Immature natural killer cell (primary cell): ENCODE data around the gene HSPG2. TPM values are rescaled to one million over a fixed set of nuclear protein-coding genes. Genes with fewer than 3 reads are reported as not detected.

Experiments used
- DNase-seq, 3 donors: peaks; one replicate each; pipeline ENCODE4 v3.0.0; 2022; ENCODE audit warnings: mixed read lengths in 1 of 3
- H3K27ac Mint-ChIP-seq, 6 donors: one replicate each; pipeline ENCODE4 v1.8.0; 2020; ENCODE audit warnings: mixed read lengths in 6 of 6, mild to moderate bottlenecking in 5 of 6, inconsistent platforms in 4 of 6, moderate library complexity in 3 of 6
- H3K27me3 Mint-ChIP-seq, 3 donors: one replicate each; pipeline ENCODE4 v1.8.0; 2020 to 2021; ENCODE audit warnings: low read depth in 3 of 3, mild to moderate bottlenecking in 3 of 3, mixed read lengths in 3 of 3, moderate library complexity in 3 of 3, inconsistent platforms in 1 of 3
- H3K36me3 Mint-ChIP-seq, 3 donors: one replicate each; pipeline ENCODE4 v1.8.0; 2020; ENCODE audit warnings: mixed read lengths in 3 of 3, inconsistent platforms in 2 of 3, mild to moderate bottlenecking in 2 of 3
- H3K4me1 Mint-ChIP-seq, 2 donors: one replicate each; pipeline ENCODE4 v1.8.0; 2020; ENCODE audit warnings: inconsistent platforms in 2 of 2, mild to moderate bottlenecking in 2 of 2, mixed read lengths in 2 of 2, moderate library complexity in 1 of 2
- H3K4me3 Mint-ChIP-seq, 5 donors: one replicate each; pipeline ENCODE4 v1.8.0; 2020; ENCODE audit warnings: mild to moderate bottlenecking in 5 of 5, mixed read lengths in 5 of 5, inconsistent platforms in 3 of 5, moderate library complexity in 3 of 5
- H3K9me3 Mint-ChIP-seq, 6 donors: one replicate each; pipeline ENCODE4 v1.8.0; 2020; ENCODE audit warnings: mild to moderate bottlenecking in 6 of 6, mixed read lengths in 6 of 6, inconsistent platforms in 4 of 6, moderate library complexity in 3 of 6
- polyA plus RNA-seq, 3 donors: library from polyadenylated mRNA; unstranded; fragments of 300-500 nt; fragmentation: Illumina TruSeq; gene quantifications; one replicate each; pipeline ENCODE4 v1.2.3, GENCODE V29; 2021

Gene HSPG2
- polyA plus RNA-seq, 3 donors from 2014 or later: 0.19 TPM; not detected in 2

DNA sequence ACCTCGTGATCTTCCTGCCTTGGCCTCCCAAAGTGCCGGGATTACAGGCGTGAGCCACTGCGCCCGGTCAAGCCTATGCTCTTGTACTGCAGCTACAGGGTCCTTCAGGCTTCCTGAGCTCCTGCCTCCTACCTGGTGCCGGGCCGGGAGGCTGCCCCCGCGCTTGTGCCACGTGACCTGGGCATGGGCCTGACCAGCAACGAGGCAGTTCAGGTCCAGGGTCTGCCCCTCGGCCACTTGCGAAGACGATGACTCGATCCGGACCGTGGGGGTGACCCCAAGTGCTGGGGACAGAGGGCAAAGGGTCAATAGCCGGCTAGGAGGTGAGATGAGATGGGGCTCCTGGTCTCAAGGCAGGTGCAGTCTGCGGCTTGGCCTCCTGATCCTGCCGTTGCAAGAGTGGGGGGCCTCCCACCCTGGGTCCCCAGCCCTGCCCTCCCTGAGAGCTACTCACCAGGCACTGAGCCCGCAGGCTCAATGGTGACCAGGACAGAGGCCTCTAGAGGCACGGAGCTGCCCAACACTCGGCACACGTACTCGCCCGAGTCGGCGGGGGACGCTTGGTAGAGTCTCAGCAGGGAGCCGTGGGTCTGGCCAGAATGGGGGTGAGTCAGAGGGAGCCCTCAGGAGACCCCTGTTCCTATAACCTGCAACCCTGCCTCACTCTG, 87.1 kb downstream of the HSPG2 start:
- no peaks in the 10 kb centered on the region for H3K36me3 Mint-ChIP-seq
- H3K9me3 Mint-ChIP-seq: no peaks in the 10 kb centered on the region
- H3K4me1 Mint-ChIP-seq: no peaks in the 10 kb centered on the region
- DNase-seq: no peak
- H3K4me3 Mint-ChIP-seq: no peak overlapping the region
- H3K27ac Mint-ChIP-seq: no peak overlapping the region
- peaks cover 0 to 2% (median 1%) of the 10 kb centered on the region in 3 donors for H3K27me3 Mint-ChIP-seq

DNA sequence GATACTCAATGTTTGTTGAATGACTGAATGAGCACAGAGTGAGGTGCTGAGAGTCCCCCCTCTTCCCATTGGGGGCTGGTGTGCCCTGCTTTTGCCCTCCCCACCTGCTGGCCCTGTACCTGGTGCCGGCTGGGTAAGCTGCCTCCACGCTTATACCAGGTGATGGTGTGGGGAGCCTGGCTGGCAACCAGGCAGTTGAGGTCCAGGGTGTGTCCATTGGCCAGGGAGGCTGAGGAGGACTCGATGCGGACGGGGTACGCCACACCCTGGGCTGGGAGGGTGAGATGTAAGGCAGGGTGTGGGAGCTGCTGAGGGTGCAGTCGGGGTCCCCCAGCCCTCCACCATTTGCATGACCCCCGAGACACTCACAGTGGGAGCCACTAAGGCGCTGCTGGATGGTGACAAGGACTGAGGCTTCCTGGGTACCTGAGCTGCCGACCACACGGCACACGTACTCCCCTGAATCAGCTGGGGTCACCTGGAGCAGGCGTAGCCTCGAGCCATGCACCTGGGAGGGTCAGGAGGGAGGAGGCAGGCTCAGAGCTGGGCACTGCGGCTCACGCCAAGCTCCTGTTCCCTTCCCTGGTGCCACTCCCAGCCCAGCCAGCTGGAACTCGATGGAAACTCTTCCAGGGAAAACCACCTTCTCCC, 88.5 kb downstream of the HSPG2 start:
- Mint-ChIP-seq H3K27ac (no peak overlapping the region), H3K27me3 (peaks cover 0 to 1% (median 0%) of the 10 kb centered on the region in 3 donors), H3K9me3 (no peaks in the 10 kb centered on the region), H3K4me1 (no peaks in the 10 kb centered on the region), H3K4me3 (no peak overlapping the region), H3K36me3 (no peaks in the 10 kb centered on the region)
- DNase-seq: no peak

- Mint-ChIP-seq H3K4me3 (no peak overlapping the region), H3K36me3 (no peaks in the 10 kb centered on the region), H3K27me3 (peaks cover 0 to 1% (median 0%) of the 10 kb centered on the region in 3 donors), H3K27ac (no peak overlapping the region), H3K9me3 (no peaks in the 10 kb centered on the region), H3K4me1 (no peaks in the 10 kb centered on the region)
- no peak for DNase-seq
Observed at GRCh38 chr1:21847223-21848205, 89.6 kb downstream of the HSPG2 start.

GRCh38 chr1:21845646-21846641, 91.2 kb downstream of the HSPG2 start:
- H3K4me1 Mint-ChIP-seq: no peaks in the 10 kb centered on the region
- no peak for DNase-seq
- no peaks in the 10 kb centered on the region for H3K9me3 Mint-ChIP-seq
- H3K36me3 Mint-ChIP-seq: no peaks in the 10 kb centered on the region
- no peak overlapping the region for H3K27ac Mint-ChIP-seq
- peaks cover 0 to 1% (median 0%) of the 10 kb centered on the region in 3 donors for H3K27me3 Mint-ChIP-seq
- H3K4me3 Mint-ChIP-seq: no peak overlapping the region

DNA sequence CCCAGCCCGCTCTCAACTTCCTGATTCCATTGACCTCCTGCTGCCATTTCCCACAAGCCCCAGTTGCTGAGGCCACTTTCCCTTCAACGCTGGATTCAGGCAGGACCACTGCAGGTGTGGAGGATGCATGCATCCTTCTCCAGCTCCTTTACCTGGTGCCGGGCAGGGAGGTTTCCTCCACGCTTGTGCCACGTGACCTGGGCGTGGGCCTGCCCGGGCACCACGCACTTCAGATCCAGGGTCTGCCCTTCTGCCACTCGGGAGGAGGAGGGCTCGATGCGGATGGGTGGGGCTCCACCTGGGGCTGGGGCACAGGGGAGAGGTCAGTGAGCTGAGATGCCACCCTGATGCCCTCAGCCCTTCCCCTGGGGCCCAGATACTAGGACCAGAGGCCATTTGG, 93.1 kb downstream of the HSPG2 start:
- Mint-ChIP-seq H3K9me3 (no peaks in the 10 kb centered on the region), H3K4me3 (no peak overlapping the region), H3K4me1 (no peaks in the 10 kb centered on the region), H3K27ac (no peak overlapping the region), H3K36me3 (no peaks in the 10 kb centered on the region), H3K27me3 (peaks cover 0 to 2% (median 1%) of the 10 kb centered on the region in 3 donors)
- DNase-seq: no peak

- Mint-ChIP-seq H3K9me3 (no peaks in the 10 kb centered on the region), H3K27ac (no peak overlapping the region), H3K4me3 (no peak overlapping the region), H3K4me1 (no peaks in the 10 kb centered on the region), H3K36me3 (no peaks in the 10 kb centered on the region), H3K27me3 (peaks cover 0 to 2% (median 1%) of the 10 kb centered on the region in 3 donors)
- no peak for DNase-seq
Observed at GRCh38 chr1:21843208-21843607, 93.9 kb downstream of the HSPG2 start.

GRCh38 chr1:21842606-21843162, 94.4 kb downstream of the HSPG2 start:
- H3K4me3 Mint-ChIP-seq: no peak overlapping the region
- no peaks in the 10 kb centered on the region for H3K9me3 Mint-ChIP-seq
- H3K27me3 Mint-ChIP-seq: peaks cover 0 to 2% (median 1%) of the 10 kb centered on the region in 3 donors

GRCh38 chr1:21841852-21842466, 95.2 kb downstream of the HSPG2 start:
- peaks cover 0 to 2% (median 1%) of the 10 kb centered on the region in 3 donors for H3K27me3 Mint-ChIP-seq
- no peaks in the 10 kb centered on the region for H3K9me3 Mint-ChIP-seq
- DNase-seq: no peak
- H3K27ac Mint-ChIP-seq: no peak overlapping the region
- H3K36me3 Mint-ChIP-seq: no peaks in the 10 kb centered on the region
- no peaks in the 10 kb centered on the region for H3K4me1 Mint-ChIP-seq
- no peak overlapping the region for H3K4me3 Mint-ChIP-seq

More at GRCh38 chr1:21842606-21843162, 94.4 kb downstream of the HSPG2 start:
- H3K4me1 Mint-ChIP-seq: no peaks in the 10 kb centered on the region
- H3K36me3 Mint-ChIP-seq: no peaks in the 10 kb centered on the region
- DNase-seq: no peak
- H3K27ac Mint-ChIP-seq: no peak overlapping the region

DNA sequence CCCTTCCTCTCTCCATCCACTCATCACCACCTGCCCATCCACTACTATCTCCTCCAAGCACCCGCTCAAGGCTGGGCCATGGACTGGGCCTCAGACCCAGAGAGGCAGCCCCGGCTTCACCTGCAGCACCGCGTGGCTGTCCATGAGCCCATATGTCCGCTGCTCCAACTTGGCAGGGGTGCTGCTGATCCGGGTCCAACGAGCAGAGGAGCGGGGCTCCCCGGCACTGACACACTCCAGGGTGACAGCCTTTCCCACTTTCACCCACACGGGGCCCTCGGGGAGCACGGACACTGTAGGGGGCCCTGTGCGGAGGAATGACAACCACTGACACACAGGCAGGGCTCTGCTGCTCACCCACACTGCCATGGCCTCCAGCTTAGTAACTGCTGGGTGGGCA, 96.1 kb downstream of the HSPG2 start:
- peaks cover 0 to 2% (median 1%) of the 10 kb centered on the region in 3 donors for H3K27me3 Mint-ChIP-seq
- H3K36me3 Mint-ChIP-seq: no peaks in the 10 kb centered on the region
- no peak overlapping the region for H3K4me3 Mint-ChIP-seq
- H3K27ac Mint-ChIP-seq: no peak overlapping the region
- no peaks in the 10 kb centered on the region for H3K9me3 Mint-ChIP-seq
- no peak for DNase-seq
- H3K4me1 Mint-ChIP-seq: no peaks in the 10 kb centered on the region

- Mint-ChIP-seq H3K4me3 (no peak overlapping the region), H3K36me3 (peaks cover 0 to 5% (median 4%) of the 10 kb centered on the region in 3 donors), H3K9me3 (peaks cover 0 to 4% (median 0%) of the 10 kb centered on the region in 6 donors), H3K27ac (no peak overlapping the region), H3K27me3 (peaks cover 0 to 2% (median 1%) of the 10 kb centered on the region in 3 donors), H3K4me1 (no peaks in the 10 kb centered on the region)
- no peak for DNase-seq
Observed at GRCh38 chr1:21839337-21840037, 97.6 kb downstream of the HSPG2 start.

DNA sequence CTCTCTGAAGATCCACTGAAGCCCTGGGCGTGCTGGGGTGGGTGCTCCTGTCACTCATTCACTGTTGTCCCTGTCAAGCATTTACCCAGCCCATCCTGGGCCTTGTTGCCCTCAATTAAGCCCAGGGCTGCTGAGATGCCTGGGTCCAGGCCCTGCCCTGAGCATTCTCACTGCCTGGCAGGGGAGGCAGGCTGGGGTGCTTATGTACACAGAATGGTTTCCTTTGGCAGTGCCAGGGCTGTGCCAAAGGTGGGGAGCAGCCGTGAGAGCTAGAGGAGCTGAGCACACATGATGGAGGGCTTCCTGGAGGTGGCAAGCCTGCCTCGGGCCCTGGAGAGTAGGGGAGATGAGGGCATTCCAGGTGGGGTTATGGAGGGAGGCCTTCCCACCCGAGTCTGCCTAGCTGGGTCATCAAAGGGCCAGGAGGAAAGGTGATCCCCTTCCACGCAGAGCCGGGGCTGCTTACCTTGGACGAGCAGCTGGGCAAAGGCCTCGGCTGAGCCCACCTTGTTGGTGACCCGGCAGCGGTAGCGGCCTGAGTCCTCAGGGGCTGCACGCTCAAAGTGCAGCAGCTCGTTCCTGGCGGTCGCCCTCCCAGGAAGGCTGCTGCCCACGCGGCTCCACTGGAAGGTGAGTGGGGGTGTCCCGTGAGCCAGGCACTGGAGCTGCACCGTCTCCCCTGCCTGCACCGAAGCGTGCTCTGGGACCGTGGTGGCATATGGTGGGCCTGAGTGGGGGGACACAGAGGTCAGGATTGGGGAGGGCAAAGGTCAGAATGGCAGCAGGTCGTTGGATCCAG, 98.6 kb downstream of the HSPG2 start:
- Mint-ChIP-seq H3K27me3 (peaks cover 0 to 2% (median 0%) of the 10 kb centered on the region in 3 donors), H3K9me3 (peaks cover 0 to 11% (median 0%) of the 10 kb centered on the region in 6 donors), H3K36me3 (peaks cover 0 to 5% (median 4%) of the 10 kb centered on the region in 3 donors), H3K4me3 (no peak overlapping the region), H3K27ac (no peak overlapping the region), H3K4me1 (no peaks in the 10 kb centered on the region)
- no peak for DNase-seq
